Measurements from ENCODE around the gene GPR42. TPM values are rescaled to one million over a fixed set of nuclear protein-coding genes. Genes with fewer than 3 reads are reported as not detected.

The GPR42 gene, protein sequence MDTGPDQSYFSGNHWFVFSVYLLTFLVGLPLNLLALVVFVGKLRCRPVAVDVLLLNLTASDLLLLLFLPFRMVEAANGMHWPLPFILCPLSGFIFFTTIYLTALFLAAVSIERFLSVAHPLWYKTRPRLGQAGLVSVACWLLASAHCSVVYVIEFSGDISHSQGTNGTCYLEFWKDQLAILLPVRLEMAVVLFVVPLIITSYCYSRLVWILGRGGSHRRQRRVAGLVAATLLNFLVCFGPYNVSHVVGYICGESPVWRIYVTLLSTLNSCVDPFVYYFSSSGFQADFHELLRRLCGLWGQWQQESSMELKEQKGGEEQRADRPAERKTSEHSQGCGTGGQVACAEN
- total RNA-seq: not detected

DNA sequence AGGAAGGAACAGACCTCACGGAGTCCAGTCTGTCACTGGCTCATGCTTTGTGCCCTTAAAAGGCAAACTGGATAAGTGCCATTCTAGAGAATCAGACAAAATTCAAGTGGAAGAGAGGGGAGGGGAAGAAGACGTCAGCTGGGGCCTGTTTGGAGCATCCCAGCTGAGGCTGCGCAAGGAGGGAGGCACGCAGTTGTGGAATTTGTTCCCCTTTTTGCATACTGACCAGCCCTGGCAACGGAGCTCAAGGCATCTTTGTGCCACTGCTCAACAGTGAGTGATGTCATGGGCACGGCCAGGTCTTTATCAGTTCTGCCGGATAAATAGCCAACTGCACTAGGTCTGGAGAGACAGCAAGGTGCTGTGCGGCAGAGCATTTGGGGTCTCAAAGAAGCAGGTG lies at the start of gene GPR42:
Gene GPR42 (plus strand): TSS at position 347 of the 400 bp plus-strand sequence. CDS start 292 bp downstream, outside the sequence.
- ATAC-seq (no peak), DNase-seq (ENCODE audit: low spot score) (no peak)

DNA sequence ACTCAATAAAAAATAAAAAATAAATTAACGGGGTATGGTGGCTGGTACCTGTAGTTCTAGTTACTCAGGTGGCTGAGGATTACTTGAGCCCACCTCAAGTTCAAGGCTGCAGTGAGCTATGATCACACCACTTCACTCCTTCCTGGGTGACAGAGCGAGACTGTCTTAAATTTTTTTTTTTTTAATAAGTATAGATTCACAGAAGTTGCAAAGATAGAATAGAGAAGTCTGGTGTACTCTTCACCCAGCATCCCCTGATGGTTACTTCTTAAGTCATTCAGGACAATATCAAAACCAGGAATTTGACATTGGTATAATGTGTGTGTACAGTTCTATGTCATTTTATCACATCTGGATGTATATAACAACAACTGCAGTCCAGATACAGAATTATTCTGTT lies 49.6 kb upstream of the GPR42 start:
- no peak for ATAC-seq
- no peak for DNase-seq (ENCODE audit: low spot score)

DNA sequence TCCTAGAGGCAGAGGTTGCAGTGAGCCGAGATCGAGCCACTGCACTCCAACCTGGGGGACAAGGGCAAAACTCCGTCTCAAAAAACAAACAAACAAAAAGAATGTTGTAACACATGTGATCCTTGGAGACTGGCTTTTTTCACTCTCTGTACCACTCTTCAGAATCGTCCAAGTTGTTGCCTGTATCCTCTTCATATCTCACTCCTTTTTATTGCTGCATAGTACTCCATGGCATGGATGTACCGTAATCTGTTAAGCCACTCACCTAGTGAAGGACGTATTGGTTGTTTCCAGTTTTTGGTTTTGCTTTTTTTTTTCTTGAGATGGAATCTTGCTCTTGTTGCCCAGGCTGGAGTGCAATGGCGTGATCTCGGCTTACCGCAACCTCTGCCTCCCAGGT lies 48.9 kb upstream of the GPR42 start:
- ATAC-seq (no peak), DNase-seq (ENCODE audit: low spot score) (no peak)

DNA sequence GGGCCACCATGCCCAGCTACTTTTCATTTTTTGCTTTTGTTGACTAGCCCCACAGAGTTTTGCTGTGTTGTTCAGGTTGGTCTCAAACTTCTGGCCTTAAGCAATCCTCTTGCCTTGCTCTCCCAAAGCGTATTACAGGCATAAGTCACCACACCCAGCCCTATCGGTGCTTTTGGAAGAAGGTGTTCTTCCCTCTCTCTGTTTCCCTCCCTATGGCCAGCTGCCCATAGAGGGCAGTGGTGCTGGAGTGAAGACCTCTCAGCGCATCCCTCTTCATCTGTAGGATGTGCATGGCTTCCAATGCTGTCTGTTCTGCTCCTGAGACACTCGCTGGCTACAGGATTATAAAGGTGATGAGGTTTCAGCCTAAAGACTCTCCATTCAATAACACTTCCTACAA lies 43.2 kb upstream of the GPR42 start:
- DNase-seq (ENCODE audit: low spot score) (no peak), ATAC-seq (no peak)

DNA sequence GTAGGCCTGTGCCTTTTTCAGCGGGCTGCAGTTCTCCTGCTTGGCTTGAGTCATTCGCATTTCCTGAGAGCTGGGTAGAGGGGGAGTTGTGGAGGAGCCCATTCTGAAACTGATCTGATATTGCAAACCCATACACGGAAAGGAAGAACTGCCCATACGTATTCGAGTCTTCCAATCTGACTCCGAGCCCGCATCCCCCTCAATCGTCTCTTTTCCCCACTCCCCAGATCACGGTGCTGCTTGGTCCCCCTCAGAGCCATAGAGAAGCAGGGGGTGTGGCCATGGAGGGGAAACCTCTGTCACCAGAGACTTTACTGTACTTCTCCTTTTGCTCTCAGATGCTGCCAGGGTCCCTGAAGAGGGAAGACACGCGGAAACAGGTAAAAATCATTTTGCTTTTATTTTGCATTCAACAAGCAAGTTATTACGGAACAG lies 42.0 kb upstream of the GPR42 start, which contains the start of gene CD22:
Gene CD22 (plus strand): TSS at position 337 of the 435 bp plus-strand sequence. CDS start 2,854 bp downstream, outside the sequence.
- DNase-seq (ENCODE audit: low spot score): no peak
- ATAC-seq: no peak

DNA sequence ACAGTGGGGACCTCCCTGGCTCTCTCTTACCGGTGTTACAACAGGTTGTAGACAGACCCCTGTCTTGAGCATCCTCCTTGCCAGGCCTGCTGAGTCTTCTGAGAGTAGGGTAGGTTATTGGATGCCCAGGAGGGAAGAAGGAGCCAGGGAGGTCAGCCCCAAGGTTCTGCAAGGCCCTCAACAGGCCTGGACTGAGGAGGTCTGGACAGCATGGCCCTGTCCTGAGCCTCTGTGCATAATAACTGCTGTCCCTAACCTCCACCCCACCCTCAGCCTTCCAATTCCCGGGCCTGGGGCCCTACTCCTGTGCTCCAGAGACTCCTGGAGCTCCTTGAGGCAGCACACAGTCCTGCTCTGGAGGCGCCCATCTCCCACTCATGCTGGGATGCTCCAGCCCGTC lies 41.5 kb upstream of the GPR42 start:
- DNase-seq (ENCODE audit: low spot score) (no peak), ATAC-seq (no peak)

DNA sequence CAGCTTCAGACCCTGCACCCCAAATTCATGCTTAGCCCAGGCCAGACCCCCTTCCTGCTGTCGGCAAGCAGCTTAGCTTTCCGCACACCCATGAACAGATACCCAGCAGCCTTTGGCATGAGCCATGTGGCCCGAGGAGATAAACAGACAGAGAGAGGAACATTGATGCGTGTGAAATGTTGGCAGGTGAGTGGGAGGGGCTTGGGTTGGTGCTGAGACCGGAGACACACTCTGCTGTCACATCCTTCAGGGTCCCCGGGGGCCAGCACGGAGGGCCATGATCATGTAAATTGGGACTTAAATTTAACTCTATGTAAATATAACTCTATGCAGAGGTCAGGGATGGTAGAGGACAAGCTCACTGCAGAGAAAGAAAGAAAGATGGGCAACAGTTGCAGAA lies 40.4 kb upstream of the GPR42 start:
- ATAC-seq (no peak), DNase-seq (ENCODE audit: low spot score) (no peak)

DNA sequence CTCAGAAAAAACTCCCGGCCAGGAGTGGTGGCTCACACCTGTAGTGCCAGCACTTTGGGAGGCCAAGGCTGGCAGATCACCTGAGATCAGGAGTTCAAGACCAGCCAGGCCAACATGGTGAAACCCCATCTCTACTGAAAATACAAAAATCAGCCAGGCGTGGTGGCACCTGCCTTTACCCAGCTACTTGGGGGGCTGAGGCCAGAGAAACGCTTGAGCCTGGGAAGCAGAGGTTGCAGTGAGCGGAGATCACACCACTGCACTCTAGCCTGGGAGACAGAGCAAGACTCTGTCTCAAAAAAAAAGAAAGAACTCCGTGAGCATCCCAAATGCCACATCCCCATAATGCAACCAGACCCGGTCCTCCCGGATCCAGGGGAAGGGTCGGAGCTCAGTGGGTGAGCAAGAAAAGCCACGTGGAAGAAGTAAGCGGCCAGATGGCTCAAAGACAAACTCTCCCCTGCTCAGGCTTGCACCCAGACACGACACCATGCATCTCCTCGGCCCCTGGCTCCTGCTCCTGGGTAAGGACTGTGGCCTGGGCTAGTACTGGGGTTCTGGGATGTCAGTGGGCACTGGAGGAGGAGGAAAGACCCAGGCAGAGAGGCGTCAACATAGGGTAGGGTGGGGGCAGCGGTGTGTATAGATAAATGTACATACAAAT lies 39.2 kb upstream of the GPR42 start:
- no peak for ATAC-seq
- no peak for DNase-seq (ENCODE audit: low spot score)

DNA sequence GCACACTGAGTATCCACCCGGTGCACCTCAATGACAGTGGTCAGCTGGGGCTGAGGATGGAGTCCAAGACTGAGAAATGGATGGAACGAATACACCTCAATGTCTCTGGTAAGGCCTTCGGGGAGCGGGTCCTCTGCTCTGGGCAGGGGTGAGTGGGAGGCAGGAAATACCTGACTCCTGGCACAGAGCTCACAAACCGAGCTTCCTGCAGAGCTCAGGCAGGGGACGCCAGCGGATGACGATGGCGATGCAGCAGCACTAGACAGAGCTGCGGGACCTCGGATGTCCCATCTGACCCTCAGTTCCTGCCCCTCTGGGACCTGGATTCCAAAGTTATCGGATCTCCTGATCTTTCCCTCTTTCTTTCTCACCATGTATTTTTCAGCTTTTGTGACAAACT lies 38.1 kb upstream of the GPR42 start:
- no peak for ATAC-seq
- no peak for DNase-seq (ENCODE audit: low spot score)

DNA sequence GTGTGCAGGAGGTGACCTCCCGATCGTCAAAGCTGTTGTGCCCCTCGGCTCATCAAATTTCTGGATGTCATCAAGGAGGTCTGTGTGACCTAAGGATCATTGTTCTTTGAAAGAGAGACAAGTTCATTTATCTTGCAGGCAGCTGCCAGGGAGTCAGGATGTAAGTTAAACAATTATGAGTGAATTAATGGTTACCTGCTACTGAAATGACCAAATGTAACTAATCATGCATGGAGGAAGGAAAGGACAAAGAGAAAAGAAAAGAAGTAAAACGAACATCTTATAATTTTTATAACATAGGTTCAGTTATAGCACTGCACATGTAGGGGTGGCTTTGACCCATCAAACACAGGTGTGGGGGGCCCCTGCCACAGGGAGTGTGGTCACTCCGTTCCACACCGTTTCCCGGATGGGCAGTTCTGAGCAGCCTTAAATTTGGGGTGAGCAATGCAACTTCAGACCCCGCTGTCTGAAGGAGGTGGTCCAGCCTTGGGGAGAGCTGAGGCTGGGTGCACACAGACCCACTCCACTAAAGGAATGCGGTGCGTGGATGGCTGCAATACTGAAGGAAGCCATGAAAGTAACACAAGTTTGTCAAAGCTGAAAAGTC lies 36.6 kb upstream of the GPR42 start:
- ATAC-seq: no peak
- DNase-seq (ENCODE audit: low spot score): no peak

DNA sequence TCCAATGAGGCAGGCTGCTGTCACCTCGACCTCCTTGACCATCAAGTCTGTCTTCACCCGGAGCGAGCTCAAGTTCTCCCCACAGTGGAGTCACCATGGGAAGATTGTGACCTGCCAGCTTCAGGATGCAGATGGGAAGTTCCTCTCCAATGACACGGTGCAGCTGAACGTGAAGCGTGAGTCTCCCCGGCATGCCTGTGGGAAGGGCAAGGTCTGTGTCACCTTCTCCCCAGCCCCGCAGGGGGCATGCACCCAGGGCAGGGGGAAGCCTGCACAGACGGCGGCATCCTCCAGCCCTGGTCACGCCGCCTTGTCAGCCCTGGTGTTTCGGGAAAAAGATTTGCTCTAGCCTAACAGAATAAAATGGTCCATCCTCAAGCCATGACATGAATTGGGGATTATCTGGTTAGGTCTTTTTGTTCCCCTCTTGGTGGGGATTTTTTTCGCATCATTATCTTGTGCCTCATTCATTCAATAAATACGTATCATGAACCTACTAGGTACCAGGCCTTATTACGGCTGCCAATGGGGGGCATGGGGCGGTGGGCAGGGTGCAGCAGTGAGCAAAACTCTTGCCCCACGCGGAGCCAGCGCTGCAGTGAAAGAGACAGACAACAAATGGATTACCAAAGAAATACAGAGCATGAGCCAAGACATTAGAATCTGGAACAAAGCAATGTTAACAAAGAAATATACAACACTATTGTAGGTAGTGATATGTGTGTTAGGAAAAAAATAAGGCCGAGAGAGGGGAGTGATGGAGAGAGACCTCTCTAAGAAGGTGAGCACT lies 34.5 kb upstream of the GPR42 start:
- no peak for ATAC-seq
- DNase-seq (ENCODE audit: low spot score): no peak

DNA sequence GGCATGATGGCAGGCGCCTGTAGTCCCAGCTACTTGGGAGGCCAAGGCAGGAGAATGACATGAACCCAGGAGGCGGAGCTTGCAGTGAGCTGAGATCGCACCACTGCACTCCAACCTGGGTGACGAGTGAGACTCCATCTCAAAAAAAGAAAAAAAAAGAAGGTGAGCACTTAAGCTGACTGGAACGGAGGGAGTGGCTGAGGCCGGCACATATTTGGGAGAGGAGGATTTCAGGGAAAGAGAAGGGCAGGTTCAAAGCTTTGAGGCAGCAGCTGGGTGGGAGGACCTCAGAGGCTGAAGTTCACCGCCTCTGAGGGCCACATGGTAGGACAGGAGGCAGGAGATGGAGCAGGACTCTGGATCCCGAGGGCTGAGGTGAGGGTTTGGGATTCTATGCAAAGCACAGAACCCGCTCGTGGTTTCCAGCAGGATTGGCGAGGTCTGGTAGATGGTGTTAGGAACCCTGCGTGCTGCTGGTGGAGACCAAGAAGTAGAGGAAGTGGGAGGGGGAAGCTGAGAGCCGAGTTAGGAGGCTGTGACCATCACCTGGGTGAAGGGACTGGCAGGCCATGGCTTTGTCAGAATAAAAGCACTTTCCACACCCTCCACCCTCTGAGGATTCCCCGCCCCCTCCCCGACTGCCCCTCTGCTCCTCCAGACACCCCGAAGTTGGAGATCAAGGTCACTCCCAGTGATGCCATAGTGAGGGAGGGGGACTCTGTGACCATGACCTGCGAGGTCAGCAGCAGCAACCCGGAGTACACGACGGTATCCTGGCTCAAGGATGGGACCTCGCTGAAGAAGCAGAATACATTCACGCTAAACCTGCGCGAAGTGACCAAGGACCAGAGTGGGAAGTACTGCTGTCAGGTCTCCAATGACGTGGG lies 33.5 kb upstream of the GPR42 start:
- ATAC-seq (no peak), DNase-seq (ENCODE audit: low spot score) (no peak)

DNA sequence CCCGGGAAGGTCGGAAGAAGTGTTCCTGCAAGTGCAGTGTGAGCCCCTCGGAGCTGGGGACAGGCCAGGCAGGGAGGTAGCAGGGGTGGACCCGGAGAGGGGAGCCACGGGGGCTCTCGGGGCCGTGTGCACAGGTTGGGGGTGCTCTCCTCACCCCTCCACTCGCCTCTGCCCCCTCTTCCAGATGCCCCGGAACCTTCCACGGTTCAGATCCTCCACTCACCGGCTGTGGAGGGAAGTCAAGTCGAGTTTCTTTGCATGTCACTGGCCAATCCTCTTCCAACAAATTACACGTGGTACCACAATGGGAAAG lies 32.9 kb upstream of the GPR42 start:
- no peak for ATAC-seq
- no peak for DNase-seq (ENCODE audit: low spot score)

DNA sequence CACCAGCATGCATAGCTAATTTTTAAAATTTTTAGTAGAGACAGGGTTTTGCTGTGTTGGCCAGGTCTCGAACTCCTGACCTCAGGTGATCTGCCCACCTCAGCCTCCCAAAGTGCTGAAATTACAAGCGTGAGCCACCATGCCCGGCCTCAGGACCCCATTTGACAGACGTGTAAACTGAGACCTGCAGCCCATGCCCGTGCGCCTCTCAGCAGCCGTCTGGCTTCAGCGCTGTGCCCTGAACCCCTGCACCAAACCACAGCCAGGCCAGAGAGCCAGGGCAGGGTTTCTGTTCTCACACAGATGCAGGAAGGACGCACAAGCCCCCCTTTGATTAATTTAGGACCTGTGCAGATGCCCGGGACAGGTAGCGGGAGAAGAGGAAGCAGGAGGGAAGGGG lies 30.4 kb upstream of the GPR42 start:
- DNase-seq (ENCODE audit: low spot score) (no peak), ATAC-seq (no peak)

DNA sequence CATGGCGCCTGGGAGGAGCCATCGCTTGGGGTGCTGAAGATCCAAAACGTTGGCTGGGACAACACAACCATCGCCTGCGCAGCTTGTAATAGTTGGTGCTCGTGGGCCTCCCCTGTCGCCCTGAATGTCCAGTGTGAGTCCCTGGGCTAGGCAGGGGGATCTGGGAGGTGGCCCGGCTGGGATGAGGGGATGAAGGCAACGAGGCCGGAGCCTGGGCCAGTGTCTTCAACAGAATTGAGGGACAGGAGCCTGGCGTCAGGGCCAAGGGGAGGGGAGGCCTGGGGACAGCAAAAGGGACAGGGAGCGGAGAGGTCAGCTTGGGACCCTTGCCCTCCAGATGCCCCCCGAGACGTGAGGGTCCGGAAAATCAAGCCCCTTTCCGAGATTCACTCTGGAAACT lies 29.9 kb upstream of the GPR42 start:
- DNase-seq (ENCODE audit: low spot score) (no peak), ATAC-seq (no peak)

DNA sequence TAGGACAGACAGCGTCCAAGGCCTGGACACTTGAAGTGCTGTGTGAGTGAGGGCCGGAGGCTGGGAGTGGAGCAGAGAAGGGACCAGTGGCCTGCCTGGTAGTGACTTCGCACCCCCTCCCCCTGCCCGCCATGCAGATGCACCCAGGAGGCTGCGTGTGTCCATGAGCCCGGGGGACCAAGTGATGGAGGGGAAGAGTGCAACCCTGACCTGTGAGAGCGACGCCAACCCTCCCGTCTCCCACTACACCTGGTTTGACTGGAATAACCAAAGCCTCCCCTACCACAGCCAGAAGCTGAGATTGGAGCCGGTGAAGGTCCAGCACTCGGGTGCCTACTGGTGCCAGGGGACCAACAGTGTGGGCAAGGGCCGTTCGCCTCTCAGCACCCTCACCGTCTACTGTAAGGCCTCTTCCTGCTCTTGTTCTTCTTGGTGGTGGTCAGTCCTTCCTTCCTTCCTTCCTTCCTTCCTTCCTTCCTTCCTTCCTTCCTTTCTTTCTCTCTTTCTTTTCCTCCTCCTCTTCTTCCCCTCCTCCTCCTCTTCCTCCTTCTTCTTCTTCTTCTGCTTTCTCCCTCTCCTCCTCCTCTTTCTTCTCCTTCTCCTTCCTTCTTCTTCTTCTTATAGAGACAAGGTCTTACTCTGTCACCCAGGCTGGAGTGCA lies 29.2 kb upstream of the GPR42 start:
- ATAC-seq: no peak
- DNase-seq (ENCODE audit: low spot score): no peak

DNA sequence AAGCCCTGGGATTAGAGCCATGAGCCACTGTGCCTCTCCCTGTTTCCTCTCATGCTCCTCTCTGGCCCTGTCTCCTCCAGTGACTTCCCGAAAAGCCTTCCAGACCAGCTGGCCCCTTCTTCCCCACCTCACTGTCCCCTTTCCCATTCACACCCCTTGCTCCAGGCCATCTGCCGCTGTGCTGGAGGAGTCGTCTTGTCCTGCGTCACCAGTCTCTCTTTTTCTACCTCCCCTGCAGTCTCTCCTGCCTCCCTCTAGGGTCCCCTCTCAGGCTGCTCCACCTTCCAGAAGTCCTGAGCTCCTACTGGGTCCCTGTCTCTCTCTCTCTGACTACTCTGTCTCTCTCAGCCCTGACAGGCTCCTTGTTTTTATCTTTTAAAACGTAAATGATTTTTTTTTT lies 28.4 kb upstream of the GPR42 start:
- no peak for ATAC-seq
- no peak for DNase-seq (ENCODE audit: low spot score)

DNA sequence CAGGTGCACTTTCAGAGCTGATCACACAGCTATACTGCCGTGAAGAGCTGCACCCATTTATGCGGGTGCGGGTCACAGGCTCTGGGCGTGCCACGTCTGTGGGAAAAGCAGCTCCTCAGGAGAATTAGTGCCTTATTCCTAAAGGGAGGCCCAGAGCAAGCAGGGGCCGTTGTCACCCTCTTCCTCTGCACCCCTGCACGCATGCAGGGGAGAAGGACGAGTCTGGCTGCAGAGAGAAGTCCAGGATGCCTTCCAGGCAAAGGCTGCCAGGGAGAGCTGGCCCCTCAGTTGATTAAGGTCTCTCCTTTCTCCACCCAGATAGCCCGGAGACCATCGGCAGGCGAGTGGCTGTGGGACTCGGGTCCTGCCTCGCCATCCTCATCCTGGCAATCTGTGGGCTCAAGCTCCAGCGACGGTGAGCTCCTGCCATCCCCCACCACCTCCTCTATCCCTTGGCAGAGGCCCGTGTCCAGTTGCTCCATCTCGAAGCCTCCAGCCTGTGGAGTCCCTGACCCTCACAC lies 26.3 kb upstream of the GPR42 start:
- DNase-seq (ENCODE audit: low spot score) (peak; percentile 40), ATAC-seq (no peak)

DNA sequence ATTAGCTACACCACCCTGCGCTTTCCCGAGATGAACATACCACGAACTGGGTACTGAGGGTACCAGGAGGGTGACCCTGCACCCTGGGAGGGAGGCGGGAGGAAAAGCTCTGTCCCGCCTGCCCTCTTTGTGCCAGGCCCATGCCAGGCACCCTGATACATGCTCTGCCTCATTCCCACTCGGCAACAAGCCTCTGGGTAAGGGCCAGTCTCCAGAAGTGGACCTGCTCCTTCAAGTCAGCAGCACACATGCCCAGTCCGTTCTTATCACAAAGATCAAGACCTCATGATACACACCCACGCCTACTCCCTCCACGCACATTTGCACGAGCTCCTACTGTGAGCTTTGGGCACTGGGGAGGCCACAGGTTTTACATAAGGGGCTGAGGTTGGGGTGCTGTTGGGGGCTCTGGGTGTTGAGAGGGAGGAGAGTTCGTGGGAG lies 25.2 kb upstream of the GPR42 start:
- DNase-seq (ENCODE audit: low spot score) (peak; percentile 37), ATAC-seq (no peak)

Measured in left lobe of liver (tissue), 2 donors.